CD4-positive, alpha-beta T cell (primary cell): ENCODE results near the gene ZAP70. TPM values are rescaled to one million over a fixed set of nuclear protein-coding genes. Genes with fewer than 3 reads are reported as not detected.

Experiments used
- ATAC-seq: fragments of 200-7000 bp; cut with Tn5 transposase; one replicate; pipeline ENCODE4 v1.10.0; 2022; ENCODE audit warnings: mild to moderate bottlenecking; ENCODE audit not compliant: poor library complexity
- CTCF ChIA-PET: fragments of 350-600 bp; sonication (Branson Sonifier 250); formaldehyde crosslinking; loops from one replicate; lab custom pipeline; 2021; ENCODE audit warnings: antibody characterized with exemption, inconsistent platforms; lab: Charles Lee
- POLR2A ChIA-PET: fragments of 350-600 bp; sonication (Branson Sonifier 250); formaldehyde crosslinking; loops from one replicate; lab custom pipeline; 2021; ENCODE audit warnings: antibody characterized with exemption, inconsistent platforms; lab: Charles Lee
- DNase-seq, 14 experiments: peaks; one replicate each; pipeline ENCODE4 v3.0.0-alpha.2; 2013 to 2020; ENCODE audit warnings: mixed read lengths in 2 of 14
- H3K27ac ChIP-seq, 2 donors: one replicate each; pipeline versions ENCODE4 v1.5.1 to v1.7.0; 2013; ENCODE audit warnings: low read length in 2 of 2, low read depth in 1 of 2, mild to moderate bottlenecking in 1 of 2
- H3K27me3 ChIP-seq, 2 experiments: 1 replicate in 1 of 2; 2 replicates in 1 of 2; pipeline versions ENCODE4 v1.6.1 to v1.7.0; 2013; ENCODE audit warnings: low read length in 2 of 2, control low read depth in 1 of 2, mild to moderate bottlenecking in 1 of 2, moderate library complexity in 1 of 2; ENCODE audit not compliant: insufficient read depth in 2 of 2, control insufficient read depth in 1 of 2
- H3K36me3 ChIP-seq: one replicate; pipeline ENCODE4 v1.6.1; 2013; ENCODE audit warnings: low read length, control low read depth; ENCODE audit not compliant: insufficient read depth
- H3K4me1 ChIP-seq: one replicate; pipeline ENCODE4 v1.6.1; 2013; ENCODE audit warnings: low read length, control low read depth; ENCODE audit not compliant: insufficient read depth
- H3K4me3 ChIP-seq: one replicate; pipeline ENCODE4 v1.5.1; 2013; ENCODE audit warnings: mild to moderate bottlenecking, low read length, moderate library complexity
- H3K9me3 ChIP-seq, 2 experiments: 1 replicate in 1 of 2; 2 replicates in 1 of 2; pipeline versions ENCODE4 v1.6.1 to v1.7.0; 2013; ENCODE audit warnings: low read length in 2 of 2, mild to moderate bottlenecking in 2 of 2, control low read depth in 1 of 2, moderate library complexity in 1 of 2; ENCODE audit not compliant: control insufficient read depth in 1 of 2, insufficient read depth in 1 of 2
- H3K27ac Mint-ChIP-seq: one replicate; pipeline ENCODE4 v1.8.0; 2020; ENCODE audit warnings: mixed read lengths
- H3K27me3 Mint-ChIP-seq: one replicate; pipeline ENCODE4 v1.8.0; 2021; ENCODE audit warnings: mixed read lengths
- H3K36me3 Mint-ChIP-seq: one replicate; pipeline ENCODE4 v1.8.0; 2021; ENCODE audit warnings: low read depth, mixed read lengths
- H3K4me1 Mint-ChIP-seq: one replicate; pipeline ENCODE4 v1.8.0; 2021; ENCODE audit warnings: low read depth, mixed read lengths
- H3K4me3 Mint-ChIP-seq: one replicate; pipeline ENCODE4 v1.8.0; 2020; ENCODE audit warnings: mild to moderate bottlenecking, mixed read lengths
- H3K9me3 Mint-ChIP-seq: one replicate; pipeline ENCODE4 v1.8.0; 2020; ENCODE audit warnings: mixed read lengths
- intact Hi-C, 2 experiments: fragments of 100-400 bp; cut with DNase I in 1 of 2; cut with micrococcal nuclease in 1 of 2; formaldehyde crosslinking; loops; one replicate each; pipeline versions ENCODE4 v1.15.1 to v1.9.0; 2023 to 2025; cut with DNase I, micrococcal nuclease
- total RNA-seq, 174 experiments: library from RNA in 2 of 174; stranded (reverse) in 2 of 174; gene quantifications; one replicate each; pipeline ENCODE4 v1.2.3 and lab custom pipeline; 2021 to 2026
- TF ChIP-seq, protein P1 (sequence below): fragments of 200-600 bp; IDR thresholded peaks from one replicate; pipeline ENCODE4 v1.8.0; 2022; ENCODE audit warnings: antibody characterized with exemption, mild to moderate bottlenecking

ZAP70 gene
- total RNA-seq, 2 experiments from 2014 or later, result 440 to 470 TPM

DNA sequence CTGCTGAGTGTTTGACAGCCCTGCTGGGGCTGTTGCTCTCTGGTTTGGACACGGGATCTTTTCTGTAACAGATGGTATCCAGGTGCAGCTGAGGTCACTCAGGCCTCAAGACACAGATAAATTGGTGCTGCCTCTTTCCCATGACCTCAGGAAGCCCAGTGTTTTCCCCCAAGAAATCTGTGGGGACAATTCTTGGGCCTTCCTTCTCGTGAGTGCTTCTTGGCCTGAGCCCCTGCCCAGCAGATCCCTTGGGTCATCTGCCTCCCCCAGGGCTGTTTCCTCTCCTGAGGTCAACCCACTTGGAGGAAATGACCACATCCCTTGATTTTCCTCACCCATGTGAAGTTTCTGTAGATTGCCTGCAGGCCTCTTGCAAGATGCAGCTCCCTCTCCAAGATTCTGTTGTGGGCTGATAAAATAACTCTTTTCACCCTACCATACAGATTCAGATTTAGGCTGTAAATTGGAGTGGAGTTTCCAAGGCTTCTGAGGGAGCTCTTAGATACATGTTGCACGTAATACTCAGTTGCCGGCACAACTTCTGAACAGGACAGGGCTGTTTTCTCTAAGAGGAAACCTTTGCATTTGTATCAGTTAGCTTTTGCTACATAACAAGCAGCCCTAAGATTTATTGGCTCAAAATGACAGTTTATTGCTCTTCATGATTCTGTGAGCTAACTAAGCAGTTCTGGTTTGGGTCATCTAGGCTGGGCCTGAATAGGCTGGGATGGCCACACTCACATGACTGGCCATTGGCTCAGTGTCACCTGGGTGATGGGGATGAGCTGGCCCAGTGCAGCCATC, 13.1 kb downstream of the ZAP70 start:
- Histone ChIP-seq H3K4me3 (no peak overlapping the region), H3K4me1 (peaks cover 82% of the 10 kb centered on the region), H3K9me3 (peaks cover 0 to 8% of the 10 kb centered on the region in 2 experiments), H3K36me3 (peaks cover 93% of the 10 kb centered on the region), H3K27ac (no peak overlapping the region), H3K27me3 (no peaks in the 10 kb centered on the region)
- POLR2A ChIA-PET, result interaction anchor here (2.4 kb wide), 1 partner anchor 13 kb away, joined by 10 read pairs; the partner anchor contains the start of gene ZAP70
- TF ChIP-seq, protein P1, sequence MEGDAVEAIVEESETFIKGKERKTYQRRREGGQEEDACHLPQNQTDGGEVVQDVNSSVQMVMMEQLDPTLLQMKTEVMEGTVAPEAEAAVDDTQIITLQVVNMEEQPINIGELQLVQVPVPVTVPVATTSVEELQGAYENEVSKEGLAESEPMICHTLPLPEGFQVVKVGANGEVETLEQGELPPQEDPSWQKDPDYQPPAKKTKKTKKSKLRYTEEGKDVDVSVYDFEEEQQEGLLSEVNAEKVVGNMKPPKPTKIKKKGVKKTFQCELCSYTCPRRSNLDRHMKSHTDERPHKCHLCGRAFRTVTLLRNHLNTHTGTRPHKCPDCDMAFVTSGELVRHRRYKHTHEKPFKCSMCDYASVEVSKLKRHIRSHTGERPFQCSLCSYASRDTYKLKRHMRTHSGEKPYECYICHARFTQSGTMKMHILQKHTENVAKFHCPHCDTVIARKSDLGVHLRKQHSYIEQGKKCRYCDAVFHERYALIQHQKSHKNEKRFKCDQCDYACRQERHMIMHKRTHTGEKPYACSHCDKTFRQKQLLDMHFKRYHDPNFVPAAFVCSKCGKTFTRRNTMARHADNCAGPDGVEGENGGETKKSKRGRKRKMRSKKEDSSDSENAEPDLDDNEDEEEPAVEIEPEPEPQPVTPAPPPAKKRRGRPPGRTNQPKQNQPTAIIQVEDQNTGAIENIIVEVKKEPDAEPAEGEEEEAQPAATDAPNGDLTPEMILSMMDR, result no peak
- H3K9me3 Mint-ChIP-seq, result no peaks in the 10 kb centered on the region
- H3K36me3 Mint-ChIP-seq, result peaks cover 92% of the 10 kb centered on the region
- DNase-seq (no peak), ATAC-seq (no peak)
- H3K4me1 Mint-ChIP-seq, result peaks cover 68% of the 10 kb centered on the region
- intact Hi-C loops, result no loop called here
- no peaks in the 10 kb centered on the region for H3K27me3 Mint-ChIP-seq
- peak overlapping the region; percentile 13 for H3K4me3 Mint-ChIP-seq
- peak overlapping the region; percentile 85 for H3K27ac Mint-ChIP-seq
- CTCF ChIA-PET, result interaction anchor here (1.4 to 3.6 kb wide), 2 partner anchors 12 to 14 kb away, joined by 4 to 11 read pairs; no protein-coding TSS in a partner anchor

DNA sequence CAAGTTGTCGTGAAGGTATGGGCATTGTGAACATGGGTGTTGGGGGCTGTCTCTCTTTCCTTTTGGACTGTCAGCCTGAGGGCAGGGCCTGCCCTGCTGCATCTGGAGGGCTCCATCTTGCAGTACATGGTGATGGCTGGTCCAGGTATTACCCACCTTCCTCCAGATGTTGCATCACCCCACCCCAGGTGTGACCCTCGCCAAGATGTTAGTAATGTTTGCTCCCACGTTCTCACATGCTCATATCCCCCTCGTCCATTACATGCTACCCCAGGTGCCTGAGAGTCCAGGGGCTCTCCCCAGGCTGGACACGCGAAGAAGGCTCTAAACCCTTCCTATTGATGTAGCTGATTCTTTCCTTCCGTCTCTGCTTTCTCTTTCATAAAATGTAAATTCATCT, 13.9 kb downstream of the ZAP70 start:
- no peak for ATAC-seq
- Mint-ChIP-seq H3K9me3 (no peaks in the 10 kb centered on the region), H3K27ac (peak overlapping the region; percentile 85), H3K36me3 (peaks cover 98% of the 10 kb centered on the region), H3K4me3 (peak overlapping the region; percentile 38), H3K4me1 (peaks cover 67% of the 10 kb centered on the region), H3K27me3 (no peaks in the 10 kb centered on the region)
- intact Hi-C loops, result no loop called here
- H3K9me3 ChIP-seq, result peaks cover 0 to 8% of the 10 kb centered on the region in 2 experiments
- POLR2A ChIA-PET, result interaction anchor here (1.3 to 2.4 kb wide), 2 partner anchors 9 to 14 kb away, joined by 6 to 10 read pairs; partner anchors contain the start of gene ZAP70
- H3K4me1 ChIP-seq, result peaks cover 82% of the 10 kb centered on the region
- no peak overlapping the region for H3K4me3 ChIP-seq
- peak overlapping the region in 1 of 2 donors; percentile 51 for H3K27ac ChIP-seq
- TF ChIP-seq, protein P1, result no peak
- H3K36me3 ChIP-seq, result peaks cover 94% of the 10 kb centered on the region
- DNase-seq, result no peak
- H3K27me3 ChIP-seq, result no peaks in the 10 kb centered on the region
- CTCF ChIA-PET, result interaction anchor here (1.4 to 3.6 kb wide), 2 partner anchors 13 kb away, joined by 4 to 11 read pairs; no protein-coding TSS in a partner anchor

DNA sequence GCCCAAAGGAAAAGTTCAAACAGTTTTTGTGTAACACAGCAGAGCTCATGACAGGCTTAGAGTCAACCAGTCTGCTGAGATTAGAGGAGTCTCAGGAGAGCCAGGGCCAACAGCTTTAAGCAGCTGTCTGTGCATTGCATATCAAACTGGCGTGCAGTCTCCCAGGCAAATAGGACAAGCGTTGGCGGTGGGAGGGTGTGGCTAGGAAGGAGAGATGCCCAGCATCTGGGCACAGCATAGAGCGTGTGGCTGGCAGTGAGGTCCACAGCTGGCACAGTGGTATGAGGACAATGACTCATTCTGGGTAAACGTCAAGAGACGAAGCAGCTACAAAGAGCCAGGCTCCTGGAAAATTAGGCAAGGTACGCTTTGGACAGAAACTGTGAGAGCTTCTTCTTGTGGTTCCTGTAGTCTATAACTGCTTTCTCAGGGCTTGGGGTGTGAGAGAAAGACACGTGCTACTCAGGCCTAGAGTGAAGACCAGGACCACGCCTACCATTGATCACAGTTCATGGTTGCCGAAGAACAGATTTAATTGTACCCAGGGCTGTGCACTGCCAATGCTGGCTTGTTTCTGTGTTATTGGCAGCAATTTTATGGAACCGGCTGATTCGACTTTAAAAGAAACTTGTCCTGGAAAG, 14.8 kb downstream of the ZAP70 start:
- Histone ChIP-seq H3K27ac (peak overlapping the region in 1 of 2 donors; percentile 51), H3K27me3 (no peaks in the 10 kb centered on the region), H3K9me3 (peaks cover 0 to 8% of the 10 kb centered on the region in 2 experiments), H3K36me3 (peaks cover 95% of the 10 kb centered on the region), H3K4me1 (peaks cover 79% of the 10 kb centered on the region), H3K4me3 (no peak overlapping the region)
- Mint-ChIP-seq H3K36me3 (peaks cover 95% of the 10 kb centered on the region), H3K4me3 (no peak overlapping the region), H3K4me1 (peaks cover 63% of the 10 kb centered on the region), H3K9me3 (no peaks in the 10 kb centered on the region), H3K27me3 (no peaks in the 10 kb centered on the region), H3K27ac (peak overlapping the region; percentile 85)
- ChIA-PET CTCF (interaction anchor here (3.6 kb wide), 1 partner anchor 12 kb away, joined by 11 read pairs; no protein-coding TSS in a partner anchor), POLR2A (interaction anchor here (1.3 to 2.4 kb wide), 2 partner anchors 10 to 15 kb away, joined by 6 to 10 read pairs; partner anchors contain the start of gene ZAP70)
- intact Hi-C loops, result loop anchor here in 1 of 2 experiments (2.0 kb wide), 1 partner anchor 15 kb away; the partner anchor contains the start of gene ZAP70
- DNase-seq (peak in 6 of 14 experiments; percentile 20 to 42 (median 31)), ATAC-seq (peak; percentile 75)
- TF ChIP-seq, protein P1, result no peak
